C4-2B (cell line): ENCODE data around the gene TRIM3.

Experiments
- H3K27ac ChIP-seq: fragments of 450-650 bp; 2 replicates; pipeline ENCODE4 v1.5.1; 2017
- CTCF ChIP-seq: fragments of 450-650 bp; conservative IDR thresholded peaks from 2 replicates; pipeline ENCODE4 v1.5.1; 2017; ENCODE audit warnings: mild to moderate bottlenecking
- ZFX ChIP-seq: fragments of 450-650 bp; IDR thresholded peaks from 2 replicates; pipeline ENCODE4 v1.6.1; 2017

Gene TRIM3

GRCh38 chr11:6453152-6453551, 20.6 kb downstream of the TRIM3 start:
- TF ChIP-seq CTCF (no peak), ZFX (no peak)
- no peak overlapping the region for H3K27ac ChIP-seq

DNA sequence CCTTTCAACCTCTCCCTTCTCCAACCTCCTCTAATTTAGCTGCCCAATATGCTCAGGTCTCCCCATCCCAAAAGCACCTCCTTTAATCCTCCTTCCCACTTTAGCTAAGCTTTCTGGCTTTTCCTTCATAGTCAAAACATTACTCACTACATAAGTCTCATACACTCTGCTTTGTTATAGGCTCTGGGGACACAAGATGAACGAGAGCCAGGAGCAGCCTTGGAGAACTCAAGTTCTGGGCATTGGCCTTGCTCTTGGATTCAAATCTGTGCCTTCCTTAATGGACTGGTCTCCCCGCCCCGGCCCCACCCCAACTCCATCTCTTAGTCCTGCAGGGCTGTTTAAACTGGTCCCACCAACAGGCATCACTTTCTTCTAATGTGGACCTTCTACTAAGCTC, 21.5 kb downstream of the TRIM3 start:
- no peak overlapping the region for H3K27ac ChIP-seq
- TF ChIP-seq ZFX (no peak), CTCF (no peak)

DNA sequence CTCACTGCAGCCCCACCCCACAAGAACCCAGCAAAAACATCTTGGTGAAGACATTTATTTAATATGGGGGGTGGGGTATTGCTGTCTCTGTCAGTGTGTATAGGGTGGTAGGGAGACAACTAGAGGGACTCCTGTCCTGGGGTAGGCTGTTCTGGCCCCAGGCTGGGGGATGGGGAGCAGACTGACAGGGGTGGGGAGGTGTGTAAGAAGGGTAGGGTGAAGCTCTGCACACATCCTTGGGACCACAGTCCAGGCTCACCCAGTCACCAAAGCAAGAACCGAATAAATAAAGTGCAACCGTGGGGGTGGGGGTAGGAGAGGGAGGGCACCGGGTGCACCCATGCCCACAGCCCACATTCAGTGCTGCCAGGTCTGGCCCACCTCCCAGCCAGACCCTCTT, 25.2 kb downstream of the TRIM3 start:
- H3K27ac ChIP-seq, result no peak overlapping the region
- no peak for TF ChIP-seq CTCF
- TF ChIP-seq ZFX, result no peak

DNA sequence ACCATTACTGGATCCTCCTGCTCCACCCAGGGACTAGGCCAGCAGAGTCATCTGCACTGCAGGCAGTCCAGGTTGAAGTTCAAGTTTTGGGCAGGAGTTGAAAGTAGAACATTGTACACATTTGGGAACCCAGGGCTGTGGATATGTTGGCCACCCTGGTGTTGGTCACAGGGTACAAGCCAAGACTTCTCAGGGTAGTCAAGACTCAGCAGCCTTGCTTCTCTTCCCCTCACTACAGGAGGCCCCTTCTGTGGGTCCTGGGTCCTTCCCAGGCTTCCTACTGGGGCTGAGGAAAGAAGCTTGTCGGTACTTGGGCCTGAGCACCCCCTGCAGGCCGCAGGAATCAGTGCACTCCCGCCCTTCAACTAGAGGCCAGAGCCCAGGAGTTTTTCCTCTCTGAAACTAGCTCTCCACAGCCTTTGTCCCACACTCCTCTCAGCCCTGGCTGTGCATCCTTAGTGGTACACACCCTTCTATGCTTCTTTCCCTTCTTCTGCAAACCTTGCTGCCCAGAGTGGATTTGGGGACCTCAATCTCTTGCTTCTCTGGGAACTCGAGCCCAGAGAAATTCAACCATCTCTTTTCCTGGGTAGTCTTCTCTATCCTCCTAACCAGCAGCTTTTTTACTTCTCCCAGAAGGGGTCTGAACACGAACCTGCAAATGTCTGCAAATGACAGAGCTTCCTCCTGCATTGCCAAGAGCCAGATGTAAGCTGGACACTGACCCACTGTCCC, 30.3 kb downstream of the TRIM3 start:
- H3K27ac ChIP-seq, result no peak overlapping the region
- peak; percentile 87 for TF ChIP-seq CTCF
- TF ChIP-seq ZFX, result no peak

DNA sequence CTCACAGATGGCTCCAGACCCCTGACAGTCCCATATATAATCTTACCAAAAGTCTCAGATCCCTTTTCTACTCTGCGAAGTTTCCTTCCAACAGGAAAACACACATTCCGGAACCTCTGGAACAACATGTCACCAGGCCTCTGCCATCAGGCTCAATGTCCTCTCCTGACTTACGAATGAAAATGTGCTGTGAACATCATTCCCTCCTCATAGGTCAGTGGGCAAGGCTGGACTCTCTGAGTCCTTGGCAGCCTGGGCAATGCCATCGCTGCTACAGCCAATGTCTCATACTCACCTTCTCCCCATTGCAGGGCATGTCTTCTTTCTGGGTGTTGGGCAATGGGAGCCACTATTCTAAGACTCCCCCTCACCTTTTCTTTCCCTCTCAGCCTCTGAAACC, 31.3 kb downstream of the TRIM3 start:
- no peak for TF ChIP-seq ZFX
- no peak for TF ChIP-seq CTCF
- no peak overlapping the region for H3K27ac ChIP-seq

DNA sequence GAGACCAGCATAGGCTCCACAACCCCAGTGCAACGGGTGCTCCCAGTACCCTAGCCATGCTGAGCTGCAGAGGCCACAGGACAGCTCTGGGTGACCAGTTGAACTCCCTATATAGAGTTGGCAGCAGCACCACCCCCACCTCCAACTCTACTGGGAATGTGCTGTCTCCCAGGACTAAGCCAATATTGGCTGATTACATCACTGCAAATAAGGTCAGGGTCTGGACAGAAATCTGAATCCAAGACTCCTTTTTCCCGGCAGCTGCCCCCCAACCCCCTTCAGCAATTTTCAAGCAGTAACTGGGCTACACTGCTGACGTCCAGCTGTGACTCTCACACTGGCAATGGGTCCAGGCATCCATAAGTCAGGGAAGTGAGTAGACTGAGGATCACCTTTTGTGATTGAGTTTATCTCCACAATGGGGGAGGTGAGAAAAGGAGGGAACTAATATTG, 32.8 kb downstream of the TRIM3 start, which contains the start of gene HPX:
Gene HPX (minus strand): TSS at position 82 of the 453 bp plus-strand sequence. CDS start 24 bp downstream, at position 58.
- no peak for TF ChIP-seq ZFX
- no peak within 1 kb of the TSS for H3K27ac ChIP-seq

DNA sequence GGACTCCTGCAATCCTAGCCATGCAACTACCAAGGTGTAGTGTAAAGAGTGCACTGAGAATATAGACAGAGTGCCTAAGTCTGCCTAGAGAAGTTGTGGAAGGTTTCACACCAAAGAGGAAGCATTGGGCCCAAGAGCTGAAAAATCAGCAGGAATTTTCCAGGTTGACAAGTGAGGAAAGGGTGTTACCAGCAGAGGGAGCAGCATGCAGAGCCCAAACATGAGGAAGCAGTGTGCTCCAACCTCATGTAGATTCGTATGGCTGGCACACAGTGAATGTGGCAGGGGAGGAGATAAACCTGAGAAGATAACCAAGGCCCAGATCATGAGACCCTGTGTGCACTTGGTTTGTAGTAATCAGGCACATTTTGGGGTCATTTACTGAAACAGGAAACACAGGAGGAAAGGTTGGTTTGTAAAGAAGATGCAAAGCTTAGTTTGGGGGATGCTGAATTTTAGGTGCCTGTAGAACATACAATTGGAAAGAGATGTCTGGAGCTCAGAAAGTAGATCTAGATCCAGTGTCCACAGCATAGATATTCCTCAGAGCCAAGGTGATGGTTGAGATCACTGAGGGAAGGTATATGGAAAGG, 34.7 kb downstream of the TRIM3 start:
- TF ChIP-seq CTCF, result peak; percentile 89
- no peak for TF ChIP-seq ZFX
- no peak overlapping the region for H3K27ac ChIP-seq
